ENCODE measurements around the gene NEB.
"Not testable (repeated sequence)": the region's sequence is repeated elsewhere in the genome, so short reads cannot be mapped to it uniquely, and the experiment has no call there.

Gene NEB

DNA sequence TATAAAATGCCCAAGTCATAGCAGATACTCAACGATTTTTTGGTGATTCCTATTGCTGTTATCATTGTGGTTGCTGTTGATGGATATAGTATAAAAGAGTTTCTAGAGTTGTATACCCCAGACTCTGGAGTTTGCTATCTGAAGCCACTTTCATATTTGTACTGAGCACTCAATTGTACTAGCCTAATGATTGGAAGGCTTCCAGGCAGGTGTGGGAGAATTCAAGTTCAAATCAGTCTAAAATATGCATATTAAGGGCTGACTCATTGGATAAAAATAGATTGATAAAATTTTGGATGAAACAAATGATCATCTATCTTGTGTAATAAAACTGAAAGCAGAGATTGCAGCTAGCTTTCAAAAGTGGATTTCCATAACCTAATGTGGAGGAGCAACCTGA, 122.9 kb downstream of the NEB start:
- DNase-seq (ENCODE audit: low spot score): no peak

DNA sequence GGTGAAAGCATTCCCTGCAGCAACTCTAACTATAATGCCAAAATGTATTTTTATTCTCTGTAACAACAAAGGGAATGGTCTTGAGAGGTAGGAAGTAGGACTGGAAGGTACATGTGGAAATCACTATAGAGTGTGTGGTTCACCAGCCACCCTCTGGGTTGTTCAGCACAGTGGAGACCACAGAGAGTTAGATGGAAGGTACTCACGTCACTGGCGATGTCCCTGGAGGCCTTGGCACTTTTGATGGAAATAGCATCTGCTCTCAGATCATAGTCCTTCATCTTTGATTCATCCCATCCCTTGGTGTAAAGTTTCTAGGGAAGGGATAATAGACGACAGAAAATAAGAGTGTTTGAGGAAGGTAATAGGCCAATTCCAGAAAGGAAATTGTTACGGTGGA, 124.0 kb downstream of the NEB start:
- DNase-seq (ENCODE audit: low spot score): no peak

GRCh38 chr2:151609705-151610104, 124.6 kb downstream of the NEB start:
- DNase-seq (ENCODE audit: low spot score): no peak

- not testable (repeated sequence) for DNase-seq (ENCODE audit: low spot score)
Measured at GRCh38 chr2:151607459-151608424, 126.5 kb downstream of the NEB start.

- not testable (repeated sequence) for DNase-seq (ENCODE audit: low spot score)
Measured at GRCh38 chr2:151603530-151603929, 130.7 kb downstream of the NEB start.

- DNase-seq (ENCODE audit: low spot score): not testable (repeated sequence)
Measured at GRCh38 chr2:151602402-151602801, 131.9 kb downstream of the NEB start.

- DNase-seq (ENCODE audit: low spot score): not testable (repeated sequence)
Measured at GRCh38 chr2:151601803-151602202, 132.5 kb downstream of the NEB start.

DNA sequence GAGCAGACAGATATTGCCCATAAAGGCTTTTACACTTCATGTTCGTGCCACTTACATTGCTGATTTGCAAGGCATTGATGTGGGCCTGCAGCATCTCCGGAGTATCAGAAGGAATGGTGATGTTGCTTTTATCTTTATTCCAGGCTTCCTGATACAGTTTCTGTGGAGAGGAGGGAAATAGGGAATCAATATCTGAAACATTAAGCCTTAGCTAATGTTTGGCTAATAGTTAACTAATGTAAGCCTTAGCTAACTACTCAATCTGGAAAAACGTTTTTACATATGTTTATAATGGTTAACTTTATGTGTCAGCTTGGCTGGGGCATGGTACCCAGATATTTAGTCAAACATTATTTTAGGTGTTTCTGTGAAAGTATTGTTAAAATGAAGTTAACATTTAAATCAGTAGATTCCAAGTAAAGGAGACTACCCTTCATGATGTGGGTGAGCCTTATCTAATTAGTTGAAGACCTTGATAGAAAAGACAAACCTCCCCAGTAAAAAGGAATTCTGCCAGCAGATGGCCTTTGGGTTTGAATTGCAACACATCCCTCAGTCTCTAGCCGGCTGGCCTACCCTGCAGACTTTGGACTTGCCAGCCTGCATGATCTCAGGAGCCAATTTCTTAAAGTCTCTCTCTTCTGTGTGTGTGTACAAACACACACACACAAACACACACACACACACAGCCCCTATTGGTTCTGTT, 137.2 kb downstream of the NEB start:
- not testable (repeated sequence) for DNase-seq (ENCODE audit: low spot score)

GRCh38 chr2:151591908-151592255, 142.4 kb downstream of the NEB start:
- not testable (repeated sequence) for DNase-seq (ENCODE audit: low spot score)

GRCh38 chr2:151591250-151591907, 142.9 kb downstream of the NEB start:
- DNase-seq (ENCODE audit: low spot score): not testable (repeated sequence)

- not testable (repeated sequence) for DNase-seq (ENCODE audit: low spot score)
Measured at GRCh38 chr2:151581300-151581699, 153.0 kb downstream of the NEB start.

DNA sequence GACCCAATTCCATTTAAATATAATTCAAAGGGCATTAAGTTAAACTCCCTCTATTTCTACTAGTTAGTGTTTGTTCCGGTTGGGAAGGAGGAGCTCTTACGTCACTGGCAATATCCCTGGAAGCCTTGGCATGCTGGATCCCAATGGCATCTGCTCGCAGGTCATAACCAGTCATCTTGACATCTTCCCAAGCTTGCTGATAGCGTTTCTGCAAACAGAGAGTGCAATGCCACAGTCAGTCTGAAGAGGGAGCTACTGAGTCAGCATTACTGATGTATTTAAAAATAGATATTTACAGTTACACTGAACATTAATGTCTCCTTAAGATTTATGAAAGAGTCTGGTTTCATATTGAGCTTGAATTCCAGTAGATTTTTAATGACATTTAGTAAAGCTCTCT, 153.6 kb downstream of the NEB start:
- DNase-seq (ENCODE audit: low spot score): not testable (repeated sequence)

DNA sequence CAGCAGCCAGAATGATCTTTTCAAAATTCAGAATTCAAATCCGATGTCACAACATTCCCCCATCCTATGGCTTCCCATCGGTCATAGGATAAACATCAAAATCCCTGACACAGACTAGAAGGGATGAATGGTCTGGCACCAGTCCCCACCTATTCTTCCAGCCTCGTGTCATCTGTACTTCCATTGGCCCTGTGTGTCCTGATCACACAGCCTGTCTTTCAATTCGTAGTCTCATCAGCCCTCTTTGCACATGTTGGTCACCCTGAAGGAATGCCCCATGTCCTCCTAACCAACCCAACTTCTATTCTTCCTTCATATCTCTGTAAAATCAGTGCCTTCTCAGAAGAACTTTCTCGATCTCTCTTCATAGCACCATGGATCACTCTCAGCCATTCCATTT, 157.2 kb downstream of the NEB start:
- DNase-seq (ENCODE audit: low spot score): no peak

GRCh38 chr2:151576080-151576479, 158.2 kb downstream of the NEB start:
- DNase-seq (ENCODE audit: low spot score): no peak

DNA sequence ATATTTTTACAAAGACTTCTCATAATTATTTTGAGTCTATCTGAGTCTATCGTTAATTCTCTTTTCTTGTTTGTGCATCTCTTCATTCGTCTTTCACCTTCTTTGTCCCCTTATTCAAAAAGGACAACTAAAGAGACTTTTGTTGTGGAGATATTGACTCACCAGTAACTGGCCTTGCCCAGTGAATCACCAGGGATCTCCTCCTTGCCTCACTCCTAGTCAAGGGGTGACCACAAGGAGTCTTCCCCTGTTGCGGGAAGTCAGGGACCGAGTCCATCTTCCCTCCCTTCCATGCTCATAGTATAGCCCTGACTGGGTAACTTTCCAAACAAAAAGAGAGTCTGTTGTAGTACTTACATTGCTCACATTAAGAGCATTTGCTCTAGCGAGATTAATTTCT, 158.9 kb downstream of the NEB start:
- no peak for DNase-seq (ENCODE audit: low spot score)

DNA sequence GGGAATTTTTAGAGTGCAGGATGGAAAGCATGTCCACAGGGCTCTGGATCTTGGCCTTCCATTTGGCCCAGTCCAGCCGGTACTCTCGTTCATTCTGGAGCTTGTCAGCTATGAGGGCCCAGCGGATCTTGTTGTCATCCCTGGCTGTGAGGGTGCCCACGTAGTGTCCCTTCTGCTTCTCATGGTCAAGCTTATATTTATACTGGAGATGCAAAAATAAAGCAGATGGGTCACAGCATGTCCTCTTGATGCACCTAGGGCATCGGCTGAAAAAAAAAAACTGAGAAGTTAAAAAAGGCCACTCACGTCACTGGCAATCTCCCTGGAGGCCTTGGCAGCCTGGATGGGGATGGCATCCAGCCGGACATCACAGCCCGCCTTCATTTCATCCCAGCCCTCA, 164.1 kb downstream of the NEB start:
- DNase-seq (ENCODE audit: low spot score): no peak

- no peak for DNase-seq (ENCODE audit: low spot score)
Measured at GRCh38 chr2:151569167-151569566, 165.1 kb downstream of the NEB start.

DNA sequence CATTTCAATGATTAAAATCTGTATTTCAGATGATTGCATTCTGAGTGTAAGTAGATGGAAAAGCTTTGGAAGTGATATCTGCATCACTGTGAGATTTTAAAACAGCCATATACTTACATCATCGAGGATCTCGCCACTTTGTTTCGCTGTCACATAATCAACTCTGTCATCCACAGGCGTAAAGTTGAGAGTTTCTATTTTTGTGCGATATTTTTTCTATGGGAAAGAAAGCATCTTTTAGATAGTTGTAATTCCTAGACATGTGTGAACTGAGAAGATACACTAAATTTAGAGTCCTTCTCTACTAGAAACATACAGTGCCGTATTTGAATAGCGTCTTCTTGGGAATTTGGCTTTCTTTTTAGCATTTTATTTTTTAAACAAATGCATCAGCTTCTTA, 165.8 kb downstream of the NEB start:
- no peak for DNase-seq (ENCODE audit: low spot score)

DNA sequence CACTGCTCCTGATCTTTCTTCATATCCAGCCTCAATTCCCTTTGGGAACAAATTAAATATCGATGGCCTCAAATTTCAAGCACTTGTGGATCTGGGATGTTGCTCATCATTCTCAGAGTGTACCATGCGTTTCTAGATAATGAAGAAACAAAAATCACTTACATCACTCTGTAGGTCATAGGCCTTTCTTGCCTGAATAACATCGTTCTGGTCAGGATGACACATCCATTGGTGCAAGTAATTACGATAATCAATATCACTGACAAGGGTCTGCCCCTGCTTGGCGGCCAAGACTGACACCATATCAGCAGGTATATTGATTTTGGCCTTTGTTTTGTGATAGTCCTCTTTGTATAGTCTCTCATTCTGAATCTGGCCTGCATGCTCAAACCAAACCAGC, 167.3 kb downstream of the NEB start:
- DNase-seq (ENCODE audit: low spot score): no peak

DNA sequence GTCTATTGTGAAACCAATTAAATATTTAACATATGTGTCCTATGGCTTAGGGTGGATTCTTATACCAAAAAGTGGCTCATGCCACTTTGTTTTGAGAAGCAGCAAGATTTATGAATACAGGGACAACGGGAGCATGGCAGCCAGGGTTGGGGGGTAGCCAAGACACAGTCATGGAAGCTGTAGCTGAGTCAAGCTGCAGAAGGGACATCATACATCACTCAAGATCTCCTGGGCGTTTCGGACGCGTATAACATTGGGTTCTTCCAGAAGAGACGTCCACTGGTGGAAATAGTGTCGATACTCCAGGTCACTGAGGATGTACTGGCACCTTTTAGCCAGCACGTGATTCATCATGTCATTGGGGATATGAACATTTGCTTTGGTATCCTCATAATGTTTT, 171.9 kb downstream of the NEB start:
- DNase-seq (ENCODE audit: low spot score): no peak

DNA sequence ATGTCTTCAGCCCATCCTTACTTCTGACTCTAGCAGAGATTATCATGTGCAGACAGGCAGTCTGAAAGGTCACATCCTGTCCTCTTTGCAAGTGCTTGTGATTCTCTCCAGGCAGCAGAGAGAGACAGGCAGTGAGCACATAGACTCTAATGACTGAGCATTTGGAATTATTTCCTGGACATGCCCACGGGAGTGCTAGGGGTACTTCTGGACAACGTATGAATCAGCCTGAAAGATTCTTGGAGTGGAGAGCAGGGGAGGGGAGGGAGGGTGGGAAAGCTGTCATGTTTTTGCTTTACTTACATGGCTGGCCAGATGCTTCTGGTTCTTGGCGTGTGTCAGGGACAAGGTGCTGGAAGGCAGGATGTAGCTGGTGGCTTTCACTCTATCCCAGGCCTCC, 174.0 kb downstream of the NEB start:
- DNase-seq (ENCODE audit: low spot score): no peak

- not testable (repeated sequence) for DNase-seq (ENCODE audit: low spot score)
Measured at GRCh38 chr2:151559431-151559830, 174.8 kb downstream of the NEB start.

DNA sequence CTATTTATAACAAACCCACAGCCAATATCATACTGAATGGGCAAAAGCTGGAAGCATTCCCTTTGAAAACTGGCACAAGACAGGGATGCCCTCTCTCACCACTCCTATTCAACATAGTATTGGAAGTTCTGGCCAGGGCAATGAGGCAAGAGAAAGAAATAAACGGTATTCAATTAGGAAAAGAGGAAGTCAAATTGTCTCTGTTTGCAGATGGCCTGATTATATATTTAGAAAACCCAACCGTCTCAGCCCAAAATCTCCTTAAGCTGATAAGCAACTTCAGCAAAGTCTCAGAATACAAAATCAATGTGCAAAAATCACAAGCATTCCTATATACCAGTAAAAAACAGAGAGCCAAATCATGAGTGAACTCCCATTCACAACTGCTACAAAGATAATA, 176.4 kb downstream of the NEB start:
- not testable (repeated sequence) for DNase-seq (ENCODE audit: low spot score)

Measured in ecto neural progenitor cell (in vitro differentiated cells).